Neural progenitor cell (in vitro differentiated cells): ENCODE measurements around the gene ETFA.

ENCODE experiments used
- EZH2 ChIP-seq: fragments of 200-600 bp; sonication (generic); IDR thresholded peaks from 2 replicates; pipeline ENCODE4 v1.6.1; 2017; ENCODE audit warnings: antibody characterized with exemption, mild to moderate bottlenecking, moderate library complexity
- TF ChIP-seq, protein P1 (sequence below): fragments of 200-600 bp; sonication (generic); IDR thresholded peaks from 2 replicates; pipeline ENCODE4 v1.5.1; 2017; ENCODE audit warnings: antibody characterized with exemption, mild to moderate bottlenecking

DNA sequence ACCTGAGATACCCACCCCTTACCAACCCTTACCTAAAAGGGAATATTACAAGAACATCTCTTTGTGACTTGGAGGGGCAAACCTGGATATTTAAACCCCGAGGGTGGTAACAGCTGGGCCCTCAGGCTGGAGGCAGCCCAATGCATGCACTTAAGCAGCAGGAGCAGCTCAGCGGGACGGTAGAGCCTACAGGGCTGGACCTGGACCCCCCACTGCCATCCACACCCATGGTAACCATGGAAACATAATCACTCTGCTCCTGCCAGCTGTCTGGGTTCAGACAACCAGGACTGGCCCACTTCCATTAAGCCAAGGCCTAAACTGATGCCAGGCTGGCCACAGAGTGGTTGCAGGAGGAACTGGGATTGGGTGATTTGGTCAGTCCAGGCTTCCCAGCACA is 52.8 kb downstream of the ETFA start:
- TF ChIP-seq, protein P1, sequence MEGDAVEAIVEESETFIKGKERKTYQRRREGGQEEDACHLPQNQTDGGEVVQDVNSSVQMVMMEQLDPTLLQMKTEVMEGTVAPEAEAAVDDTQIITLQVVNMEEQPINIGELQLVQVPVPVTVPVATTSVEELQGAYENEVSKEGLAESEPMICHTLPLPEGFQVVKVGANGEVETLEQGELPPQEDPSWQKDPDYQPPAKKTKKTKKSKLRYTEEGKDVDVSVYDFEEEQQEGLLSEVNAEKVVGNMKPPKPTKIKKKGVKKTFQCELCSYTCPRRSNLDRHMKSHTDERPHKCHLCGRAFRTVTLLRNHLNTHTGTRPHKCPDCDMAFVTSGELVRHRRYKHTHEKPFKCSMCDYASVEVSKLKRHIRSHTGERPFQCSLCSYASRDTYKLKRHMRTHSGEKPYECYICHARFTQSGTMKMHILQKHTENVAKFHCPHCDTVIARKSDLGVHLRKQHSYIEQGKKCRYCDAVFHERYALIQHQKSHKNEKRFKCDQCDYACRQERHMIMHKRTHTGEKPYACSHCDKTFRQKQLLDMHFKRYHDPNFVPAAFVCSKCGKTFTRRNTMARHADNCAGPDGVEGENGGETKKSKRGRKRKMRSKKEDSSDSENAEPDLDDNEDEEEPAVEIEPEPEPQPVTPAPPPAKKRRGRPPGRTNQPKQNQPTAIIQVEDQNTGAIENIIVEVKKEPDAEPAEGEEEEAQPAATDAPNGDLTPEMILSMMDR = no peak
- TF ChIP-seq EZH2 = no peak
